ENCODE data around the gene KDM8. TPM values are rescaled to one million over a fixed set of nuclear protein-coding genes. Genes with fewer than 3 reads are reported as not detected.
A peak's percentile ranks its signal among the peaks of the same experiment; 100 is the strongest.
"Not testable (repeated sequence)": the region's sequence is repeated elsewhere in the genome, so short reads cannot be mapped to it uniquely, and the experiment has no call there.

KDM8 gene
- polyA plus RNA-seq, 4 donors: 8.7 to 117 (median 42.7) TPM

- H3K27me3 ChIP-seq (ENCODE audit: control insufficient read depth in 3 of 3, insufficient read depth in 3 of 3, low read length in 3 of 3): no peaks in the 10 kb centered on the region
- DNase-seq (no peak), FAIRE-seq (no peak)
- no peaks in the 10 kb centered on the region for H3K9me3 ChIP-seq (ENCODE audit: control insufficient read depth in 2 of 2, insufficient read depth in 1 of 2, low read depth in 1 of 2, low read length in 1 of 2)
- peaks cover 0 to 9% (median 5%) of the 10 kb centered on the region in 3 donors for H3K4me1 ChIP-seq (ENCODE audit: control insufficient read depth in 3 of 3, insufficient read depth in 2 of 3, low read depth in 1 of 3, low read length in 2 of 3)
- H3K27ac ChIP-seq (ENCODE audit: low read depth in 1 of 3, low read length in 2 of 3): no peak overlapping the region
- no peak overlapping the region for H3K4me3 ChIP-seq (ENCODE audit: low read depth in 1 of 3, low read length in 3 of 3)
- WGBS, 3 donors: 91 to 99% (median 96%) methylated on average over 2 of the region's 2 CpGs
- peaks cover 0 to 20% (median 0%) of the 10 kb centered on the region in 3 donors for H3K36me3 ChIP-seq (ENCODE audit: control insufficient read depth in 3 of 3, insufficient read depth in 2 of 3, low read depth in 1 of 3, low read length in 3 of 3)
Measured at GRCh38 chr16:27248036-27248435, 44.7 kb downstream of the KDM8 start.

- H3K36me3 ChIP-seq (ENCODE audit: control insufficient read depth in 3 of 3, insufficient read depth in 2 of 3, low read depth in 1 of 3, low read length in 3 of 3): peaks cover 0 to 18% (median 0%) of the 10 kb centered on the region in 3 donors
- H3K4me1 ChIP-seq (ENCODE audit: control insufficient read depth in 3 of 3, insufficient read depth in 2 of 3, low read depth in 1 of 3, low read length in 2 of 3); H3K4me3 ChIP-seq (ENCODE audit: low read depth in 1 of 3, low read length in 3 of 3); DNase-seq; H3K27ac ChIP-seq (ENCODE audit: low read depth in 1 of 3, low read length in 2 of 3); H3K27me3 ChIP-seq (ENCODE audit: control insufficient read depth in 3 of 3, insufficient read depth in 3 of 3, low read length in 3 of 3); H3K9me3 ChIP-seq (ENCODE audit: control insufficient read depth in 2 of 2, insufficient read depth in 1 of 2, low read depth in 1 of 2, low read length in 1 of 2); FAIRE-seq: not testable (repeated sequence)
- 95 to 97% (median 96%) methylated on average over 4 of the region's 4 CpGs for WGBS, 3 donors
Measured at GRCh38 chr16:27248886-27249285, 45.6 kb downstream of the KDM8 start.

DNA sequence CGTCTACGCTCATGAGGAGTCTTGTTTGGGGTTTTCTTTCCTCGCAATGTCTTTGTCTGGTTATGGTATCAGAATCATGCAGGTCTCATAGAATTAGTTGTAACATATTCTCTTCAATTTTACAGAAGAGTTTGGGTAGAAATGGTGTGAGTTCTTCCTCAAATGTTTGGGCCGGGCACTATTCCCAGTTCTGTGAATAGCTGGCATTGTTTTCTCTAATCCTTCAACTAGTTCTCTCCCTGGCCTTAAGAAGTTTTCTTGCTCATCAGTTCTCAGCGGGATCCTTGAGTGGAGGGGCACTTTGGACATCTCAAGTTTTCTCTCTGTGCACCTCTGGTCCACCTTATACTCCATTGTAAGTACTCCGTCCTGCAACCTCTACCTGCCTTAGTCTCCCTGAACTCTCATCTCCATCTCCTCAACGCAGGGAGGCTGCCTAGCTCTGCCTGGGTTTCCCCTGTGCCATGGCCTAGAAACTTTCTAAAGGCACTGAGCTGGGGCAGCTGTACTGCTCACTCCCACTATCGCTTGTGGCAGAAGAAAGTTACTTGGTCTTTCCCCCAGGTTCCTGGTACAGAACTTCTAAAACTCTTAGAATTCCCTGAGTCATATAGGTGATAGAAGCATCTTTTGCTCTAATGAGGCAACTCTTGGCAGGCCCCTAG is 48.3 kb downstream of the KDM8 start:
- WGBS, 3 donors: 93 to 96% (median 95%) methylated on average over 8 of the region's 8 CpGs
- DNase-seq (no peak), FAIRE-seq (no peak)

GRCh38 chr16:27252206-27252585 is 48.9 kb downstream of the KDM8 start:
- H3K4me1 ChIP-seq (ENCODE audit: control insufficient read depth in 3 of 3, insufficient read depth in 2 of 3, low read depth in 1 of 3, low read length in 2 of 3): peaks cover 0 to 5% (median 0%) of the 10 kb centered on the region in 3 donors
- no peak overlapping the region for H3K4me3 ChIP-seq (ENCODE audit: low read depth in 1 of 3, low read length in 3 of 3)
- FAIRE-seq (no peak), DNase-seq (no peak)
- H3K9me3 ChIP-seq (ENCODE audit: control insufficient read depth in 2 of 2, insufficient read depth in 1 of 2, low read depth in 1 of 2, low read length in 1 of 2): no peaks in the 10 kb centered on the region
- WGBS, 3 donors: 92 to 99% (median 98%) methylated on average over 6 of the region's 6 CpGs
- no peaks in the 10 kb centered on the region for H3K27me3 ChIP-seq (ENCODE audit: control insufficient read depth in 3 of 3, insufficient read depth in 3 of 3, low read length in 3 of 3)
- H3K27ac ChIP-seq (ENCODE audit: low read depth in 1 of 3, low read length in 2 of 3): no peak overlapping the region
- peaks cover 0 to 22% (median 5%) of the 10 kb centered on the region in 3 donors for H3K36me3 ChIP-seq (ENCODE audit: control insufficient read depth in 3 of 3, insufficient read depth in 2 of 3, low read depth in 1 of 3, low read length in 3 of 3)

More for the DNA sequence above, 48.3 kb downstream of the KDM8 start:
- Histone ChIP-seq H3K4me1 (ENCODE audit: control insufficient read depth in 3 of 3, insufficient read depth in 2 of 3, low read depth in 1 of 3, low read length in 2 of 3) (peaks cover 0 to 5% (median 0%) of the 10 kb centered on the region in 3 donors), H3K27ac (ENCODE audit: low read depth in 1 of 3, low read length in 2 of 3) (no peak overlapping the region), H3K27me3 (ENCODE audit: control insufficient read depth in 3 of 3, insufficient read depth in 3 of 3, low read length in 3 of 3) (no peaks in the 10 kb centered on the region), H3K36me3 (ENCODE audit: control insufficient read depth in 3 of 3, insufficient read depth in 2 of 3, low read depth in 1 of 3, low read length in 3 of 3) (peaks cover 0 to 17% (median 3%) of the 10 kb centered on the region in 3 donors), H3K4me3 (ENCODE audit: low read depth in 1 of 3, low read length in 3 of 3) (no peak overlapping the region), H3K9me3 (ENCODE audit: control insufficient read depth in 2 of 2, insufficient read depth in 1 of 2, low read depth in 1 of 2, low read length in 1 of 2) (no peaks in the 10 kb centered on the region)

GRCh38 chr16:27253526-27253930 is 50.2 kb downstream of the KDM8 start:
- Histone ChIP-seq H3K27ac (ENCODE audit: low read depth in 1 of 3, low read length in 2 of 3) (peak overlapping the region in 1 of 3 donors; percentile 63), H3K27me3 (ENCODE audit: control insufficient read depth in 3 of 3, insufficient read depth in 3 of 3, low read length in 3 of 3) (no peaks in the 10 kb centered on the region), H3K4me1 (ENCODE audit: control insufficient read depth in 3 of 3, insufficient read depth in 2 of 3, low read depth in 1 of 3, low read length in 2 of 3) (peaks cover 0 to 5% (median 0%) of the 10 kb centered on the region in 3 donors), H3K36me3 (ENCODE audit: control insufficient read depth in 3 of 3, insufficient read depth in 2 of 3, low read depth in 1 of 3, low read length in 3 of 3) (peaks cover 0 to 24% (median 5%) of the 10 kb centered on the region in 3 donors), H3K9me3 (ENCODE audit: control insufficient read depth in 2 of 2, insufficient read depth in 1 of 2, low read depth in 1 of 2, low read length in 1 of 2) (no peaks in the 10 kb centered on the region), H3K4me3 (ENCODE audit: low read depth in 1 of 3, low read length in 3 of 3) (no peak overlapping the region)
- WGBS, 3 donors: 76 to 86% (median 77%) methylated on average over 6 of the region's 6 CpGs
- DNase-seq (no peak), FAIRE-seq (no peak)

DNA sequence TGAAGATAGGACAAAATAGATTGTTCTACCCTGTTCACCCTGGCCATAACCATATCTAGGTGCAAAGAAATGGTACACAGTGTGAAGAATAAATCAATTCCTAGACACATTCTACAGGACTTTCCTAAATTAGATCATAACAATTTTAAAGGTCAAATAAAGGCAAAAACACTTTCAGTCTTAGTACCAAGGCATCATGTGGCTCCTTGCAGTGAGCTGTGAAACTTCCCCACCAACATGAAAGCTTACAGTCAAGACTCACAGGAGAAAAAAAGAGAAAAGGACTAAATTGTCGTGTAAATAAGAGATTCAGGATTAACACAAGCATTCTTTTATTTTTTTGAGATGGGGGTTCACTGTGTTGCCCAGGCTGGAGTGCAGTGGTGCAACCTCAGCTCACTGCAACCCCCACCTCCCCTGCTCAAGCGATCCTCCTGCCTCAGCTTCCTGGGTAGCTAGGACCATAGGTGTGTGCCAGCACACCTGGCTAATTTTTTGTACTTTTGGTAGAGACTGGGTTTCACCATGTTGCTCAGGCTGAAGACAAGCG is 51.0 kb downstream of the KDM8 start:
- FAIRE-seq (no peak), DNase-seq (no peak)
- Histone ChIP-seq H3K4me1 (ENCODE audit: control insufficient read depth in 3 of 3, insufficient read depth in 2 of 3, low read depth in 1 of 3, low read length in 2 of 3) (peaks cover 0 to 5% (median 0%) of the 10 kb centered on the region in 3 donors), H3K27ac (ENCODE audit: low read depth in 1 of 3, low read length in 2 of 3) (peak overlapping the region in 1 of 3 donors; percentile 22), H3K9me3 (ENCODE audit: control insufficient read depth in 2 of 2, insufficient read depth in 1 of 2, low read depth in 1 of 2, low read length in 1 of 2) (no peaks in the 10 kb centered on the region), H3K4me3 (ENCODE audit: low read depth in 1 of 3, low read length in 3 of 3) (no peak overlapping the region), H3K27me3 (ENCODE audit: control insufficient read depth in 3 of 3, insufficient read depth in 3 of 3, low read length in 3 of 3) (no peaks in the 10 kb centered on the region), H3K36me3 (ENCODE audit: control insufficient read depth in 3 of 3, insufficient read depth in 2 of 3, low read depth in 1 of 3, low read length in 3 of 3) (peaks cover 0 to 22% (median 5%) of the 10 kb centered on the region in 3 donors)
- 58 to 80% (median 69%) methylated on average over 3 of the region's 3 CpGs for WGBS, 3 donors

GRCh38 chr16:27256861-27257260 is 53.5 kb downstream of the KDM8 start:
- no peaks in the 10 kb centered on the region for H3K9me3 ChIP-seq (ENCODE audit: control insufficient read depth in 2 of 2, insufficient read depth in 1 of 2, low read depth in 1 of 2, low read length in 1 of 2)
- 95 to 100% (median 99%) methylated on average over 3 of the region's 3 CpGs for WGBS, 3 donors
- H3K27me3 ChIP-seq (ENCODE audit: control insufficient read depth in 3 of 3, insufficient read depth in 3 of 3, low read length in 3 of 3): no peaks in the 10 kb centered on the region
- no peak overlapping the region for H3K27ac ChIP-seq (ENCODE audit: low read depth in 1 of 3, low read length in 2 of 3)
- no peak for FAIRE-seq
- H3K36me3 ChIP-seq (ENCODE audit: control insufficient read depth in 3 of 3, insufficient read depth in 2 of 3, low read depth in 1 of 3, low read length in 3 of 3): peaks cover 0 to 18% (median 5%) of the 10 kb centered on the region in 3 donors
- H3K4me3 ChIP-seq (ENCODE audit: low read depth in 1 of 3, low read length in 3 of 3): no peak overlapping the region
- H3K4me1 ChIP-seq (ENCODE audit: control insufficient read depth in 3 of 3, insufficient read depth in 2 of 3, low read depth in 1 of 3, low read length in 2 of 3): peaks cover 0 to 5% (median 0%) of the 10 kb centered on the region in 3 donors
- DNase-seq: no peak

GRCh38 chr16:27257271-27257670 is 53.9 kb downstream of the KDM8 start:
- H3K27me3 ChIP-seq (ENCODE audit: control insufficient read depth in 3 of 3, insufficient read depth in 3 of 3, low read length in 3 of 3): no peaks in the 10 kb centered on the region
- FAIRE-seq (no peak), DNase-seq (no peak)
- 90 to 95% (median 91%) methylated on average over 14 of the region's 14 CpGs for WGBS, 3 donors
- no peak overlapping the region for H3K4me3 ChIP-seq (ENCODE audit: low read depth in 1 of 3, low read length in 3 of 3)
- H3K36me3 ChIP-seq (ENCODE audit: control insufficient read depth in 3 of 3, insufficient read depth in 2 of 3, low read depth in 1 of 3, low read length in 3 of 3): peaks cover 0 to 14% (median 5%) of the 10 kb centered on the region in 3 donors
- no peak overlapping the region for H3K27ac ChIP-seq (ENCODE audit: low read depth in 1 of 3, low read length in 2 of 3)
- H3K9me3 ChIP-seq (ENCODE audit: control insufficient read depth in 2 of 2, insufficient read depth in 1 of 2, low read depth in 1 of 2, low read length in 1 of 2): no peaks in the 10 kb centered on the region
- H3K4me1 ChIP-seq (ENCODE audit: control insufficient read depth in 3 of 3, insufficient read depth in 2 of 3, low read depth in 1 of 3, low read length in 2 of 3): peaks cover 0 to 5% (median 0%) of the 10 kb centered on the region in 3 donors

All from small intestine (tissue), 7 donors.